NCI-H2171 (cell line): ENCODE data around the gene SLC37A3.
"Not testable (repeated sequence)": the region's sequence is repeated elsewhere in the genome, so short reads cannot be mapped to it uniquely, and the experiment has no call there.

Source experiments
- DNase-seq: peaks from one replicate; lab custom pipeline; 2025; lab: John Stamatoyannopoulos, UW

SLC37A3 gene, protein sequence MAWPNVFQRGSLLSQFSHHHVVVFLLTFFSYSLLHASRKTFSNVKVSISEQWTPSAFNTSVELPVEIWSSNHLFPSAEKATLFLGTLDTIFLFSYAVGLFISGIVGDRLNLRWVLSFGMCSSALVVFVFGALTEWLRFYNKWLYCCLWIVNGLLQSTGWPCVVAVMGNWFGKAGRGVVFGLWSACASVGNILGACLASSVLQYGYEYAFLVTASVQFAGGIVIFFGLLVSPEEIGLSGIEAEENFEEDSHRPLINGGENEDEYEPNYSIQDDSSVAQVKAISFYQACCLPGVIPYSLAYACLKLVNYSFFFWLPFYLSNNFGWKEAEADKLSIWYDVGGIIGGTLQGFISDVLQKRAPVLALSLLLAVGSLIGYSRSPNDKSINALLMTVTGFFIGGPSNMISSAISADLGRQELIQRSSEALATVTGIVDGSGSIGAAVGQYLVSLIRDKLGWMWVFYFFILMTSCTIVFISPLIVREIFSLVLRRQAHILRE

DNA sequence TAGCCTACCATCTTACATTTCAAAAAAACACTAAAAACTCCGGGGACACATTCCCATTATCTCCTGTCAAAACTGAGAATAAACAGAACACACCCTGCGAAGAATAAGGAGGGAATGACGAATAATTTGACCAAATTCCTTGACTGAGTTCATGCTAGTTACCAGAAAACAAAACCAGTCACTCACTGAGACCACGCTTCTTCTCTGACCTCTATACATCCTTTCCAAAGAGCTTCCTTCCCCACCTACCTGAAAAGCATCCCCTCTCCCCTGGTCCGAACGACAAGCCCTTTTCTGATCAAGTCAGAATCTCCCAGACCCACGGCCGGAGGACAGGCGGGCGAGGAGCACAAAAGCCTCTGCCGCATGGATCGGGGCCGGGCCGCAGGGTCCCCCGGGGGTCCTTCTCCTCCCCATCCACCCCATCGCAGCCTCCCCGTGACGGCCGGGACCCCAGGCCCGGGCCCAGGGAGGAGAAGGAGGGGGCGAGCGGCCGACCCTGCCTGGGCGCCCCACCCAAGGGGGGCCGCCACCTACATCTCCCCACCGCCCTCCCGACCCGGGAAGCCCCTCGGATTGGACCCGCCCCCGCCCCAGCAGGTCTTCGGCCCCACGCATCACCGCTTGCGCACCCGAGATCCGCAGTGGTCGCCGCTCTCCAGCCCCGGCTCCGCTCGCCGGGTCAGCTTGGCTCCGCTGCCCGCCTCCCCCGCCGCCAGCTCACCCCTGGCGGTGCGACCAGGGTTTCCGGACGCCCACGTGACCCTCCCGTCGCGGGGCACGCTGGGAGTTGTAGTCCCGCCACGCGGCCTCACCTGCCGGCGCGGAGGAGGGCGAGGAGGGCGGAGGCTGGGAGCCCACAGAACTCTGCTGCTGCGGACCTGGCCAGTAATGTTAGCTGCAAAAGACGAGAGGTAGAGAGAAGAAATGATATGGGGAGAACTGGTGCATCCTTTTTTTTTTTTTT is at the start of gene SLC37A3:
TSS of gene SLC37A3 (minus strand) at position 747 of the 967 bp plus-strand sequence. CDS start 16,004 bp downstream, outside the sequence.
- DNase-seq = peak; percentile 79

DNA sequence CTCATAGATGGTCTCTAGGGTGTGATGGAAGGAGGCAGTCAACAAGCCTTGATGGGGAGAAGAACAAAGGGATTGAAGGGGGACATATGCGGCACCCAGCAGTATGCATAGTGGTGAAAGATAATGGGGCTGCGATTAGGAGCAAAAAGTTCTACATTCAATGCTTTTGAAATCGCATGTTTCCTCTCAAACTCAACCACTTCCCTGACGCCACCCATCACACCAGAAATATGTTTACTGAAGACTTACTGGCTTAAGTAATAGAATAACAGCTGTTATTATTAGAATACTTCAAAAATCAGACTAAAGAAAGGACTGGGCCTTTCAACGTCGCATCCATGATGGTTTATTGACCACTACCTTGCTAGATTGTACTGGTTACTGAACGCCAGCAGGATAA is 49.5 kb upstream of the SLC37A3 start:
- DNase-seq = no peak

DNA sequence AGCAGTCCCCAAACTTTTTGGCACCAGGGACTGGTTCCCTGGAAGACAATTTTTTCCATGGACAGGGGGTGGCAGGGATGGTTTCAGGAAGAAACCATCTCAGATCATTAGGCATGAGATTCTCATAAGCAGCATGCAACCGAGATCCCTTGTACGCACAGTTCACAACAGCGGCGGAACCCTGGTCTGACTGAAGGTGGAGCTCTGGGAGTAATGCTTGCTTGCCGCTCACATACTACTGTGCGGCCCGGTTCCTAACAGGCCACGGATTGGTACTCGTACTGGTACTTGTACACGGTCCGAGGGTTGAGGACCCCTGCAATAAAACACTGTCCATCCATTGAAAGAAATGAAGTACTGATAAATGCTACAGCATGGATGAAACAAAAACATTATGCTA is 48.1 kb upstream of the SLC37A3 start:
- no peak for DNase-seq

DNA sequence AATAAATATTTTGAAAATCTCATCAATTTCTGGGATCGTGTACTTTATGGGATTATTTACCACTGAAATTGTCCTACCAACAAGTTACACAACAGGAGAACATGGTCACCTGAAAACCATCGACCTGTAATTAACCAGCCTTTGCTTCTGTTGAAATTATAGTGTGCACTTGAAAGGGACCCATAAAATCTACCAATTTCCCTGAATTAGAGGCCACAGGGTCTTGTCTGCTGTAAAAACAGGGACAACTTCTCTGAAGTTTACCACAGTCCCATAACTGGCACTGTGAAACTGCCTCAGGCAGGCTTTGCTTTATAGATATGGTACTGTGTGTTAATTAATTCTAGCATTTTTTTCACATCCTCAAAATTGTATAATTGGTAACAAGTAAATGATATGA is 43.2 kb upstream of the SLC37A3 start:
- DNase-seq = no peak

DNA sequence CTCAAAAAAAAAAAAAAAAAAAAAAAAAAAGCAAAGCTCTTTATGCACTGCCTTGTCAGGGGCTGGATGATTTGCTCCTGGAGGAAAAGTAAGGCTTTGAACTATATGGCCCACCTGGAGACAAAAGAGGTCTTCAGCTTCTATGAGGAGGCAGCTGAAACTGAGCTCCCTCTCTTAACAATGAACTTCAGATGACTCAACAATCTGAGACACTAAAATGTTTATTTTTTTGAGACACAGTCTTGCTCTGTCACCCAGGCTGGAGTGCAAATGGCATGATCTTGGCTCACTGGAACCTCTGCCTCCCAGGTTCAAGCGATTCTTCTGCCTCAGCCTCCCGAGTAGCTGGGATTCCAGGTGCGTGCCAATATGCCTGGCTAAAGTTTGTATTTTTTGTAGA is 42.3 kb upstream of the SLC37A3 start:
- no peak for DNase-seq

DNA sequence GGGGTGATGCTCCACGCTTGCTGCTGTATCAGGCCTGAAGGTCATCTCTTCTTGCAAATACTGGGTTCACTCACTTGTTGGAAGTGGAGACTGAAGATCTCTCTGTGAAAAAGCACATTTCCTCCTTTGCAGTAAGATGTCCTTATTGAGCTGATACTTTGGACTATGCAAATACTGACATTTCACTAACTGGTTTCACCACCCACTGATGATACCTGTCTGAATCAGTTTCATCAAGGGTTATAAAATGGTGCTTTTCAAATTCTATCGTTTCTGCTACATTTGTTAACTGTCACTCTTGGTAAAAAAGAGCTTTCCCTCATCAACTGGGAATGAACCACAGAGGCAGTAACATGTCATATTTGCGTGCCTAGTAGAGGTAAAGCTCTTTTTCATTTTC is 41.0 kb upstream of the SLC37A3 start:
- no peak for DNase-seq

DNA sequence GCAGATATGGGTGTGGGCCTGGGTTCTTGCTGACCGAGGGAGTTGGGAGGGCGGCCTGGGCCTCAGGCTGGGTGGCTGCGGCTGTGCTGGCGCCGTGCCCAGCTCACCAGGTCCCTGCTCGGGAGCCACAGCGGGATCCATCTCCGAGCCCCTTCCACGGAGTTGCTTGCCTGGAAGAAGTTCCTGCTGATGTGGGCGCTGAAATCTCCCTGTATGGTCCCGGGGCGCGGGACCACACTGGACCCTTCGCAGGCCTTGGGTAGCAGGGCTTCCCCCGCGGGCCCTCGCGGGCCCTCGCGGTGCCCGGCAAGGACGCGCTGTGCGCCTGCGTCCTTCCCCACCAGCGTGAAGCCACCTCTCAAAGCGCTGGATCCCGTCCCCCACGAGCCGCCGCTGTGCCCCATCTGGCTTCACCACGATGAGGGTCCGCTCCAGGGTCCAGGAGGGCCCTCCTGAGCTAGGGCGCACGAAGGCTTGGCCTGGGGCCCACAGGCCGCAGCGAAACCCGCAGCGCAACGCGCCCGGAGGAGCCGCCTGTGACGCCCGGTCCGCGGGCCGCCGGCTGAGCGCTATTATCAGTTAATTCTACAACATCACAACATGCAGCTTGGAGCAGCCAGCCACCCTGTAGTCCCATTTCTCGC is 37.0 kb upstream of the SLC37A3 start:
- DNase-seq = no peak

DNA sequence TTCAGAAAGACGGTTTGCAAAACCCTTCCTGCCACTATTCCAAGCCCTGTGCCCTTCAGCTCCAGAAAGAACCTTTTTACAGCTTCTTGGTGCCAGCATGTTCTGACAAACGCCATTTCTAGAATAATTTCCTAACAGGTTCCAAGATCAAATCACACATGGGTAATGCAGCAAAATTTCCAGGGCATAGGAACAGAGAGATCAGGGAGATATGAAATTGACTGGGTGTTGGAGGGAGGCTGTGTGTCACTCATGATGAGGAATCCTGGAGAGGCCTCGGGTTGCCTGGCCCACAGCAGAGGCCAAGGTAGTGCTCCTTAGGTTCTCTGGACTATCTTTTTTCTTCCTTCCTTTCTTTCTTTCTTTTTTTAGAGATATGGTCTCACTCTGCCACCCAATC is 35.1 kb upstream of the SLC37A3 start:
- no peak for DNase-seq

DNA sequence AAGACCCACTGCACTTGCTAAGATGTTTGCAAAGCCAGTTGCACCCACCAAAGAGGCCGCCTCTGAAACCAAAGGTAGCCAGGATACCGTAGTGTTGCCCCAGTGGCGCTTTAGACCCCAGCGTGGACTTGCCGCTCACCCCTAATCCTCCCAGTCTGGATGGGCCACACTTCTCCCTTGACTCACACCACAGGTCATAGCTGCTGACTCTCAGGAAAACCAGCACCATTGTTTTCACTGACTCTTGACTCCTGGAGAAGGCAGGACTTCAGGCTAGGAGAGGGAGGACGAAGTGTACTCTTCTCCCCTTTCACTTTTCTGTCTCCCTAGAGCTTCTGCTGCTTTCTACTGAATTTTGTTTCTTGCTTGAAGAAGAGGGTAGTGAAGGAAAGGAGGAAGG is 27.8 kb upstream of the SLC37A3 start:
- no peak for DNase-seq

DNA sequence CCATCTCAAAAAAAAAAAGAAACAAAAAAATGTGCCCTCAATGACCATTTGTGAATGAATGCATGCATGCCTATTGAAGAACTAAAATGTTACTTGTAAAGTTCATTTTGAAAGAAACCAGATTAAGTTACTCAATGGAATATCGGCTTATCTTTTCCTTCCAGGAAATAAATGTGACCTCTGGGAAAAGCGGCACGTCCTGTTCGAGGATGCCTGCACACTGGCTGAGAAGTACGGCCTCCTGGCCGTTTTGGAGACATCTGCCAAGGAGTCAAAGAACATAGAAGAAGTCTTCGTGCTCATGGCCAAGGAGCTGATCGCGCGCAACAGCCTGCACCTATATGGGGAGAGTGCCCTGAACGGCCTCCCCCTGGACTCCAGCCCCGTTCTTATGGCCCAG is 27.4 kb upstream of the SLC37A3 start:
- DNase-seq = no peak

DNA sequence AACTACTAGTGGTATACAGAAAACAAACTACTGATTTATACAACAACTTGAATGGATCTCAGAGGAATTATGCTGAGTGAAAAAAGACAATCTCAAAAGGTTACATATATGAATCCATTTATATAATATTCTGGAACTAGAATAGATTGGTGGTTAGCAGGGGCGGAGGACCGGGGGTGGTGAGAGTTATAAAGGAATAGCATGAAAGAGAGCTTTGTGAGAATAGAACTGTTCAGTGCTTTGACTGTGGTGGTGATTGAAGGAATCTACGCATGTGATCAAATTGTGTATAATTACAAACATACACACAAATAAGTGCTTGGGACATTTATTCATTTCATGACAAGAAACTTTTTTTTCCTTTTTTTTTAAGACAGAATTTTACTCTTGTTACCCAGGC is 25.2 kb upstream of the SLC37A3 start:
- DNase-seq = no peak

DNA sequence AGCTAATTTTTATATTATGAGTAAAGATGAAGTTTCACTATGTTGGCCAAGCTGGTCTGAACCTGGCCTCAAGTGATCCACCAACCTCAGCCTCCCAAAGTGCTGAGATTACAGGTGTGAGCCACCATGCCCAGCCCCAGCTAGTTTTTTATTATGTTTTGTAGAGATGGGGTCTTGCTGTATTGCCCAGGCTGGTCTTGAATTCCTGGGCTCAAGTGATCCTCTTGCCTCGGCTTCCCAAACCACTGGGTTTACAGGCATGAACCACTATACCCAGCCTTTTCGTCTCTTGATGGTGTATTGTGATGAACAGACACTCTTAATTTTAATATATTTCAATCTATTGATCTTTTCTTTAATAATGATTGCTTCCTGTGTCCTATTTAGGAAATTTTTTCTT is 23.2 kb upstream of the SLC37A3 start:
- DNase-seq = no peak

DNA sequence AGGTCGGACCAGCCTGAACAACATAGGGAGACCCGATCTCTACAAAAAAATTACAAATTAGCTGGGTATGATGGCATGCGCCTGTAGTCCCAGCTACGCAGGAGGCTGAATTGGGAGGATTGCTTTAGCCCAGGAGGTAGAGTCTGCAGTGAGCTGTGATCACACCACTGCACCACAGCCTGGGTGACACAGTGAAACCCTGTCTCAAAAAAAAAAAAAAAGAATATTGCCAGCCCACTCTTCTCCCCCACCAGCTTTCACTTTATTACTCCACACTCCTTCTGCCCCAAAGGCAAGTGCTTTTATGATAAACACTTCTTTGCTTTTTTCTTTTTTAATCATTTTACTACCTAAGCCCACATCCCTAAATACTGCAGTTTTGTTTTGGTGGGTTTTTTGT is 20.3 kb upstream of the SLC37A3 start:
- DNase-seq = no peak

DNA sequence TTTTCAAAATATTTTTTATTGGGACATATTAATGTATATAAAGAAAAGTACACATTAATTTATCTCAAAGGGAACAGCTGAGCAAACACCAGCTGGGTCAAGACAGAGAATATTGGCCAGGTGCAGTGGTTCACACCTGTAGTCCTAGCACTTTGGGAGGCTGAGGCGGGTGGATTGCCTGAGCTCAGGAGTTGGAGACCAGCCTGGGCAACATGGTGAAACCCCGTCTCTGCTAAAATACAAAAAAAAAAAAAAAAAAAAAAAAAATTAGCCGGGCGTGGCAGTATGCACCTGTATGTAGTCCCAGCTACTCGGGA is 19.8 kb upstream of the SLC37A3 start:
- not testable (repeated sequence) for DNase-seq

DNA sequence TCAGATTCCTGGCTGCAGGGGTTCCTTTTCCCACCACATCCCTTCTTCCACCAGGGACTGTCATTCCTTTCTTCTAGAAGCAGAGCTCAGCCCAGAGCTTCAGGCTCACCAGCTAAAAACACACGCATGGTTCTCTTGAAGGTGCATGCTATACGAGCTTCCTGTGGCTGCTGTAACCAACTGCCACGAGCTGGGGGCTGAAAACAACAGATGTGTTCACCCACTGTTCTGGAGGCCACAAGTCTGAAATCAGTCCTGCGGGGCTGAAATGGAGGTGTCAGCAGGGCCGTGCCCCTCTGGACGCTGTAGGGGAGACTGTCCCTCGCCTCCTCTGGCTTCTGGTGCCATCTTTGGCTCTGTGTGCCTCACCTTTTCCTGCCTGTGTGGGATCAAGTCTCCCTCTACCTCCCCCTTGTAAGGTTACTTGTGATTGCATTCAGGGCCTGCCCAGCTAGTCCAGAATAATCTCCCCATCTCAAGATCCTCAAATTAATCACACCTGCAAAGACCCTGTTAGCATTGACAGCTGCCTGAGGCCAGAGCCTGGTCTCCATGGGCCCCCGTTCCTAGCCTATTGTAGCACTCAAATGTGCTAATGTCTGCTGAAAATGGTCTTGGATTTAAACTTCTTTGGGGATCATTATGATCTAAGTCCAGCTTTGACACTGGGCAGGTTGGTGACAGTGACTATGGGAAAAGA is 19.3 kb upstream of the SLC37A3 start:
- DNase-seq = peak; percentile 49

DNA sequence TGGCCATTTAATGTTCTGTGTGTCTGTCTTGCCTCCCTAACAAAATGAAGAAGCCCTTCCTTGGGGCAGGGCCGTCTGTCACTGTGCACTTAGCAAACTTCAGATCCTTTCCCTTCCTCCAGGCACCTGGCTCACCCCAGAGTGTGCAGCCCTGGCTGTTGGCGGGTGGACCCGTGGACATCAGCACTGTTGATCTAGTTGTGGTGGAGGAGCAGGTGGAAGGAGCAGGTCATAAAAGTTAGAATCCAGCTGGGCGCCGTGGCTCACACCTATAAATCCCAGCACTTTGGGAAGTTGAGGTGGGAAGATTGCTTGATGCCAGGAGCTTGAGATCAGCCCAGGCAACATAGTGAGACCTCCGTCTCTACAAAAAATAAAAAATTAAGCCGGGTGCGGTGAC is 18.2 kb upstream of the SLC37A3 start:
- DNase-seq = no peak

DNA sequence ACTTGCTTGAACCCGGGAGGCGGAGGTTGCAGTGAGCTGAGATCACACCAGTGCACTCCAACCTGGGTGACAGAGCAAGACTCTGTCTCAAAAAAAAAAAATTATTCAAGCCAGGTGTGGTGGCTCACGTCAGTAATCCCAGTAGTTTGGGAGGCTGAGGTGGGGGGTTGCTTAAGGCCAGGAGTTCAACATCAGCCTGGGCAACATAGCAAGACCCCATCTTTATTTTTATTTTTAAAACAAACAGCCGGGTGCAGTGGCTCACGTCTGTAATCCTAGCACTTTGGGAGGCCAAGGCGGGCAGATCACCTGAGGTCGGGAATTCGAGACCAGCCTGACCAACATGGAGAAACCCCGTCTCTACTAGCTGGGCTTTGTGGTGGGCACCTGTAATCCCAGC is 17.5 kb upstream of the SLC37A3 start:
- DNase-seq = not testable (repeated sequence)

DNA sequence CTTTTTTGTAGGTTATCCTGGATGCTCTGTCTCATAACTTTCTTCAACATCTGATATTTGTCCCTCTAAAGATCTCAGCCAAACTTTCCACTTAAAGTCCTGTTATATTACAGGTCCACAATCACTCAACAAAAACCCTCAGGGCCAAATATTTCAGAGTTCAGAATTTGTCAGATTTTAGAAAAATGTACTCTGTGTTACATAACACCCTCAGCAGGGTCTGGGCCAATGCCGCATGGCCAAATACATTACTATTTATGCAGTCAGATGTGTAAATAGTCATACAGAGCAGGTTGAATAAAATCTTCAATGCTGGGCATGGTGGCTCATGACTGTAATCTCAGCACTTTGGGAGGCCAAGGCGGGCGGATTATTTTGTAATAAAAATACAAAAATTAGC is 17.0 kb upstream of the SLC37A3 start:
- DNase-seq = no peak

DNA sequence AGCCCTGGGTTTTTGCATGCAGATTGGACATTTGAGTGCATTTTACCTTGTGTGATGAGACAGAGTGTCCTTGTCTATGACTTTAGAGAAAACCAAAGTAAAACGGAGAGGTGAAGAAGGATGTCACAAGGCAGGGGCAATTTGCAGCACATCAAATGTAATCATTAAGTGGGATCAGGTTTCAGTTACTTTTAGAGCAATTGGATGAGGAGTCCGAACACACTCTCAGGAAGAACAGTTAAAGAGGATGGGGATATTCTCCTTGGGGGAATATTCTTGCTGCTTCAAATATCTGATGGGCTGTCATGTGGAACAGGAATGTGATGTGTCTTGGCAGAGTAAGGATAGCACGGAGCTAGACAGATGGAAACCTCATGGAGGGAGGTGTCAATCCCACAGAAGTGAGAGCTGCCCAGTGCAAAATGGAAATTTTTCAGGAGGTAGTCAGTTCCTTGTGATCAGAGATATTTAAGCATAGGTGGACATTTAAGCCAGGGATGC is 6.3 kb upstream of the SLC37A3 start:
- peak; percentile 10 for DNase-seq

DNA sequence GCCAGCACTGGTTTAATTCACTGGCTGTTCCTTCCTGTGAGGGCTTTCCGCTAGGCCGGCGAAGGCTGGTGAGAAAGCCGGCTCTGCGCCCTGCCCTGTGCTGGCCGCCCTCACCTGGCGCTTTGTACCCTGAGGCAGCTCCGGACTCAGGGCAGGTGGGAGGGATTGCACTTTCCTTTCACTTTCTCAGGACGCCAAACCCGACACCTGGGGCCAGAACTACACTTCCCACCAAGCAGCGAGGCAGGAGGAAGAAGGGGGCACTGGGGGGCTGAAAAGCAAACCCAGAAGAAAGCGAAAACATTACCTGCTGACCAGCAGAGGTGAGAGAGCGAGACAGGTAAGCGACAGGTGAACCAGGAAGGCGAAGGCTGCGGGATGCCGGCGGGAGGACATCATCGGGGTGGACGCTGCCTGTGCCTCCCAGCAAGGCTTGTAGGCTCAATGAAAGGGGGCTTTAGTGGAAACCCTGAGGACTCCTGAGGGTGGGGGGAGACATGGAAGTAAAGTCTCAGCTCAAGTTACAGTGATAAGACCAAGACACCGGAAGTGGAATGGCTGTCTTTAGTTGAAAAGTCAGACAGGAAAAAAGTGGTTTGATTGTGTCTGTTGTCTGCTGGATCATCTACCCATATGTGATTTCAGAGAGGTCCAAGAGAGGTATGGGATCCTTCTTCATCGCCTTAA is 5.7 kb upstream of the SLC37A3 start, which contains the start of gene RAB19:
TSS of gene RAB19 (plus strand) at position 181 of the 687 bp plus-strand sequence. CDS start 3,589 bp downstream, outside the sequence.
- DNase-seq = no peak
